ENCODE results near the gene OCA2.
A peak's percentile ranks its signal among the peaks of the same experiment; 100 is the strongest.
"Not testable (repeated sequence)": the region's sequence is repeated elsewhere in the genome, so short reads cannot be mapped to it uniquely, and the experiment has no call there.

Gene OCA2

GRCh38 chr15:28098766-28099554 is at the start of gene OCA2:
Gene OCA2 (minus strand): TSS chr15:28099315. CDS start chr15:28081874, 17,441 bp downstream.
- DNase-seq (ENCODE audit: low spot score) = no peak

GRCh38 chr15:28147801-28148200 is 48.7 kb upstream of the OCA2 start:
- no peak for DNase-seq (ENCODE audit: low spot score)

GRCh38 chr15:28145419-28145818 is 46.3 kb upstream of the OCA2 start:
- not testable (repeated sequence) for DNase-seq (ENCODE audit: low spot score)

- DNase-seq (ENCODE audit: low spot score) = peak; percentile 67
Observed at GRCh38 chr15:28140062-28140461, 40.9 kb upstream of the OCA2 start.

GRCh38 chr15:28137408-28138039 is 38.4 kb upstream of the OCA2 start:
- not testable (repeated sequence) for DNase-seq (ENCODE audit: low spot score)

GRCh38 chr15:28136236-28136904 is 37.3 kb upstream of the OCA2 start:
- DNase-seq (ENCODE audit: low spot score) = not testable (repeated sequence)

- DNase-seq (ENCODE audit: low spot score) = no peak
Observed at GRCh38 chr15:28133281-28133680, 34.2 kb upstream of the OCA2 start.

- no peak for DNase-seq (ENCODE audit: low spot score)
Observed at GRCh38 chr15:28132524-28133275, 33.6 kb upstream of the OCA2 start.

- no peak for DNase-seq (ENCODE audit: low spot score)
Observed at GRCh38 chr15:28131946-28132345, 32.8 kb upstream of the OCA2 start.

GRCh38 chr15:28131400-28131799 is 32.3 kb upstream of the OCA2 start:
- DNase-seq (ENCODE audit: low spot score) = no peak

GRCh38 chr15:28130651-28131050 is 31.5 kb upstream of the OCA2 start:
- DNase-seq (ENCODE audit: low spot score) = no peak

GRCh38 chr15:28129231-28129848 is 30.2 kb upstream of the OCA2 start:
- no peak for DNase-seq (ENCODE audit: low spot score)

GRCh38 chr15:28128031-28128430 is 28.9 kb upstream of the OCA2 start:
- DNase-seq (ENCODE audit: low spot score) = peak; percentile 80

GRCh38 chr15:28127036-28127435 is 27.9 kb upstream of the OCA2 start:
- DNase-seq (ENCODE audit: low spot score) = no peak

- peak; percentile 67 for DNase-seq (ENCODE audit: low spot score)
Observed at GRCh38 chr15:28125673-28126651, 26.8 kb upstream of the OCA2 start.

- no peak for DNase-seq (ENCODE audit: low spot score)
Observed at GRCh38 chr15:28124841-28125240, 25.7 kb upstream of the OCA2 start.

- DNase-seq (ENCODE audit: low spot score) = no peak
Observed at GRCh38 chr15:28123408-28124023, 24.4 kb upstream of the OCA2 start.

- no peak for DNase-seq (ENCODE audit: low spot score)
Observed at GRCh38 chr15:28122038-28122949, 23.2 kb upstream of the OCA2 start.

- DNase-seq (ENCODE audit: low spot score) = not testable (repeated sequence)
Observed at GRCh38 chr15:28121577-28121976, 22.5 kb upstream of the OCA2 start.
